GM19397 (cell line): ENCODE measurements around the gene MIPOL1.
"Not testable (repeated sequence)": the region's sequence is repeated elsewhere in the genome, so short reads cannot be mapped to it uniquely, and the experiment has no call there.

Experiments
- ATAC-seq: cut with Tn5 transposase; IDR thresholded peaks from one replicate; pipeline ENCODE4 v1.9.1; 2021; ENCODE audit warnings: mild to moderate bottlenecking, moderate library complexity; ENCODE audit not compliant: unreplicated experiment

The MIPOL1 gene

DNA sequence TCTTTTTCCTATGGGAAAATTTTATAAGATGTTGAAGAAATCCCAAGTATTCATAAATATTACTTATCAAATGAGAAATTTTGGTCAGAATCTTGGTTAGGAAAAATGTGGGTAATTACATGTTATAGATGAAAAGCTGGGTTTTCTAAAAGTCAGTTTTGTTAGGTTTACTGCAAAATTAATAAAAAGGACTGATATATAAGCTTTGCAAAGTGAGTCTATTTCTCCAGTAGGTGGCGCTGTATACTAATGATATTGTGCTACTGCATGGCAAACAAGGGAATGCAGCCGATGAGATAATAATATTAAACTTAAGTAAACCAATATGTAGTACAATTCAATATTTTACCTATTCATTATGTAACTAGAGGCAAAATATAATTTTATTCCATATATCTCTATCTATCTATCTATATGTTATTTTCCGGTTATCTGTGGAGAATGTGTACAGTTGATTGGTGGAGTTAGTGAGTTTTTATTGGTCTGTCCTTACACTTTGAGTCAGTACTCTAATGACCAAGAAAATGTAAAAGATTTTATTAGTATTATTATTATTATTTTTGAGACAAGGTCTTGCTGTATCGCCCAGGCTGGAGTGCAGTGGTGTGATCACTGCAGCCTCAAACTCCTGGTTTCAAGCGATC is 32.9 kb downstream of the MIPOL1 start:
- no peak for ATAC-seq

DNA sequence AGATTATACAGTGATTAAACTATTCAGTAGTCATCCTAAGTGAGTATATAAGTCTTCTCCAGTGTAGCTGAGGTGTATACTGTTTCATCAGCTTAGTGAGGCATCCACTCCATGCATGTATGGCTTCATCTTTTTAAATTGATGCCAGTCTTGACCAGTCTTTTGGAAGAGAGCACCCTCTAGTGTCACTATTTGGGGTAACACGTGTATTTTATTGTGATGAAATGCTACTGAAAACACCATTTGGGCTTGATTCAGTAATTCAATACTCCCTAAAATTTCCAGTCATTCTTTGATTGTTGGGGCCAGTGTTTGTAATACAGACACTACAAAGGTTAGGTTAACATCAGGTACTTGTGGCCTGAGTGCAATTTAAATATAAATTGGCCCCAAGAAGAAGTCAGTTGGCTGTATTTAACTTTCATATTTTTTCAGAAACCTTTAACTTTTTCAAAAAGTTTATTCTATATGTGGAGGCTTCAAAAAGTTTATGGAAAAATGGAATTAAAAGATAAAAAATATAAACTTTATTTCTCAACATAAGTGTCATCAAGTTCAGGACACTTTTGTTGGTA is 35.3 kb downstream of the MIPOL1 start:
- ATAC-seq: no peak

DNA sequence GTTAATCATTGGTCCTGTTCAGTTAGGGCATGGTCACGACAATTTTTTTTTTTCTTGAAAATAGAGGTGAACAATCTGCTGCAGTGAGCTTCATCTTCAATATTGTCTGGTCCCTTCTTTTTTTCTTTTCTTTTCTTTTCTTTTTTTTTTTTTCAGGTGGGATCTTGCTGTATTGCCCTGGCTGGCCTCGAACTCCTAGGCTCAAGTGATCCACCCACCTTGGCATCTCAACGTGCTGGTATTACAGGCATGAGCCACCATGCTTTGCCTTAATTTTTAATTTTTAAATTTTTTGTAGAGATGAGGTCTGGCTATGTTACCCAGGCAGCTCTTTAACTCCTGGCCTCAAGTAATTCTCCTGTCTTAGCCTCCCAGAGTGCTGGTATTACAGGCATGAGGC is 36.5 kb downstream of the MIPOL1 start:
- ATAC-seq: no peak

DNA sequence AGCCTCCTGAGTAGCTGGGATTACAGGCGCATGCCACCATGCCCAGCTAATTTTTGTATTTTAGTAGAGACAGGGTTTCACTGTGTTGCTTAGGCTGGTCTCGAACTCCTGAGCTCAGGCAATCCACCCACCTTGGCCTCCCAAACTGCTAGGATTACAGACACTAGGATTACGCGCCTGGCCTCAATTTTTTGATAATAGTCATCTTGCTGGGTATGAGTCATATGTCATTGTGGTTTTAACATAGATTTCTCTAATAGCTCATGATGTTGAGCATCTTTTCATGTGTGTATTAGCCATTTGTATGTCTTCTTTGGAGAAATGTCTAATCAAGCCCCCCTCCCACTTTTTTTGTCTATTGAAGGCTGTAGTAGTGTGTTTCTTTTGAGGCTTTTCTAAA is 38.3 kb downstream of the MIPOL1 start:
- ATAC-seq: not testable (repeated sequence)

DNA sequence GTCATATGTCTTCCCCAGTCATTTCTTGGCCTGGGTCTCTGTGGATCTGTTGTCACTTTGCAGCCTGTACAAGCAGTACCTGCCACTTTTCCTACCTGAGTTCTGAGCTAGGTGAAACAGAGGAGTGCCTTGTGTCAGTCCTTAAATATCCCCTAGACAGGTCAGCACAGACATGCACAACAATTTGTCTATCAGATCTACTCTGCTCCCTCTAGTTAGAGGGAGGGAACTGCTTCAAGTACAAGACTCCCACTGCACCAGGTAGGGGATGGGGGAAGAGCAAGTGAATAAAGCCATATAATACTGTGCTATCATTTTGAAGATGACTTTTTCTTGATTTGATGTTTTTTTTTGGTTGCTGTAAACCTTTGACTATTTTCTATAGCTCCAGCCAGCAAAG is 39.4 kb downstream of the MIPOL1 start:
- no peak for ATAC-seq

DNA sequence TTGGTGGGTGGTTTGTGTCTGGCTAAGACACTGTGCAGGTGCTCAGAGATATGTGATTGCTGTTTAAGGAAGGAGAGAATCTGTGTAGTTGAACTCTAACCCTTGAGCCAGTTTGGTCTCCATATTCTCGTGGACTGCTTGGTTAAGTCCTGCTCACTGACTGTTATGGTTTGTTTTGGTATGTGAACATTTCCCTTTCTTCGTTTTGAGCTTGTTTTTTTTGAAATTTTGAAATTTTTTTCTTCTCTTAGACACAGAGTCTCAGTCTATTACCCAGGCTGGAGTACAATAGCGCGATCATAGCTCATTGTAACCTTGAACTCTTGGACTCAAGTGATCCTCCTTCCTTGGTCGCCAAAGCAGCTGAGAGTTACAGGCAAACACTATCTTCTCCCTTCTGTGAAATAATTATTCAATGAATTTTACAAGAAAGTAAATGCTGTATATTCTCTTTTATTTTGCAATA is 40.0 kb downstream of the MIPOL1 start:
- ATAC-seq: no peak

DNA sequence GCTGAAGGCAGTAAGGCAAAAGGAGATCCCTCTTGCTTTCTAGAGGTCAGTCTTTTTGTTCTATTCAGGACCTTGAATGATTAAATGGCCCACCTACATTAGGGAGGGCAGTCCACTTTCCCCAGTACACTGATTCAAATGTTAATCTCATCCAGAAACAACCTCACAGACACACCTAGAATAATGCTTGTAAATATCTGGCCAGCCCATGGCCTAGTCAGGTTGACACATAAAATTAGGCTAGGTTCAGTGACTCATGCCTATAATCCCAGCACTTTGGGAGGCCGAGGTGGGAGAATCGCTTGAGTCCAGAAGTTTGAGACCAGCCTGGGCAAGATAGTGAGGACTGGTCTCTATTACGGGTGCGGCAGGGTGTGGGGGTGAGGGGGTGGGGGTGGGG is 43.5 kb downstream of the MIPOL1 start:
- no peak for ATAC-seq

DNA sequence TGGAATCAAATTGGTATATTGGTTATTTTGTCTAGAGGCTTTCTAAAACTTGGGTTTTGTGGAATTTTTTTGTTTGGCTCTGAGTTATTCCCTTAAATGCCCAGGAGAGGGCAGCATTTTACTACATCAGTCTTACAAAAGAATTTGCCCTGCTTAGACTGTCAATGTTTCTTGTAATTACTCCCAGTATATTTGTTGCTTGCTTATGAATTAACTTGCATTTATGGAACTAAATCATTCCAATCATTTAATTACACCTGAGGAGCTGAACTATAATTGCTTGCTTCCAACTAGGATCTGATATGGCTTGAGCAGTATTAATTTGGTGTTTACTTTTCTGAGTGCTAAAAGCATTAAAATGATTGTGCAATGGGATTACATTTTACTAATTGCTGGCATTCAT is 48.7 kb downstream of the MIPOL1 start:
- ATAC-seq: no peak

DNA sequence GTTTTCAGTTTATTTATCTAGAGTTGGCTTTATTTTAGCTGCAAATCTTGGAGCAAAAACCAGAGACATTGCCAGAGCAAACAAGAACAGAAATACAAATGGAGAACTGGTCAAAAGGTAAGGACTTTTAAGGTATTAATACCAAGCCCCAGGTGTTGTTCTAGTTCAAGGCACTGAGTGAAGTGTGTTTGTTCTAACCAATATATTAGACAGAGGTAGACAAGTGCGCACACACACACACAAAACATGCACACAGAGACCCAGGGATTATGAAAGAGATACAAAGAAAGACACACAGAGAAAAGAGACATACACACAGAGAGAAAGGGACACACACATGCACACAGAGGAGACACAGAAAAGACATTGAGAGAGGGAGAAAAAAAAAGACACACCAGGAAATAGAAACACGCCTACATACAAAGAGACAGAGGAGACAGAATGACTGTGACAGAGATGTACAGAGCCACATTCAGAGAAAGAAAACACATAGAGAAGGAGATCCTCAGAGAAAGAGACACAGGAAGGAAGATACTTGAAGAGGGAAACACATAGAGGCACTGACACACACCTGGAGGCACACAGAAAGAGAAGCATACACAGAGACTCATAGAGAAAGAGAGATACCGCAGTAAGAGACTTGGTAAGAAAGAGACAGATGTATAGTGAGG is 50.2 kb downstream of the MIPOL1 start:
- no peak for ATAC-seq

DNA sequence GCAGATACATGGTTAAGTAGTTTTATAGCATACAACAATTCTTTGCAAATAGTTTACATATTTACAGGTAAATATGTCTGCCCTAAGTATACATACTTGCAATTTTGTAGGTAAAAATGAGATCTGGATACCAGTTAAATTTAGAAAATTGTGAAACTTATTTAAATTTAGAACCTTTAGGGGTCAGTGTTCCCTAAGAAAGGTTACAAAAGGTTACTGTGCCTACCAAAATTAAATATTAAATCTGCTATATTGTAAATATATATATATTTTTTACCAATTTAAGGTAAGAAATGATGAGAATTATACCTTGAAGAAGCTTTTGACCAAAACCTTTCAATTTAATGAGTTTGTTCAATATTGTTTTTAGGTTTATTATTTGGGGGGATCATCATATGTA is 54.0 kb downstream of the MIPOL1 start:
- ATAC-seq: no peak

DNA sequence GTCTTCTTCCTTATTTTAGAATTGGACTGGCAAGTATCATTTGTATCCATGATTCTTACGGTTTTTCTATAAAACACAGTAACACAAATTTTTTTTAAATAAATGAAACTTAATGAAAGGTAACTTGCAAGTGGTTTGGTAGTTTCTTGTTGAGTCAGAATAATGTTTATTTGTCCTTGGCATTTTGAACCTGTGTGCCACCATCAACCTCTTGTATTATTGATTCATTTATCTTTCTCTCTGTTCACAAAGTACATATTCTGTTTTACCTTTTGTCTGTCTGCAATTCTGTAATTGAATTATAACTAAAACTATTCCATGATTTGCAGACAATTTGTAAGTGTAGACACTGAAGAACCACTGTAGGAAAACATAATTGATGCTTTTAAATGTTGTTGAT is 54.7 kb downstream of the MIPOL1 start:
- ATAC-seq: no peak

DNA sequence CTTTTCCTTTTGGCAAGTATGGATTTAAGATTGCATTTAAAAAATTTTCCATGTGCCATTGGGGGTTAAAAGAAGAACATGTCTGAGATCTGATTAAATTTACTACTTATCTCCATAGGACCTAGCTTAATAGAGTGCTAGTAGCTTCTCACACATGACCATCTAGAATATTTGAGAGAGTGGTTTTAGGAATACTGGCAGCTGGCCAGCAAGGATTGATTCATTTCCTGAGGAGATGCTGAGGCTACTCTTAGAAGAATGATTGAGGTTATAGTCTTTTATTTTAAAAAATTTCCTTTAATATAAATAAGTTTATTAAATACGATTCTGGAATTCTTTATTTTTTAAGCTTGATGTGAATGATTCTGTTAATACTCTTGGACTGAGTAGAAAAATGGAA is 56.2 kb downstream of the MIPOL1 start:
- ATAC-seq: no peak

DNA sequence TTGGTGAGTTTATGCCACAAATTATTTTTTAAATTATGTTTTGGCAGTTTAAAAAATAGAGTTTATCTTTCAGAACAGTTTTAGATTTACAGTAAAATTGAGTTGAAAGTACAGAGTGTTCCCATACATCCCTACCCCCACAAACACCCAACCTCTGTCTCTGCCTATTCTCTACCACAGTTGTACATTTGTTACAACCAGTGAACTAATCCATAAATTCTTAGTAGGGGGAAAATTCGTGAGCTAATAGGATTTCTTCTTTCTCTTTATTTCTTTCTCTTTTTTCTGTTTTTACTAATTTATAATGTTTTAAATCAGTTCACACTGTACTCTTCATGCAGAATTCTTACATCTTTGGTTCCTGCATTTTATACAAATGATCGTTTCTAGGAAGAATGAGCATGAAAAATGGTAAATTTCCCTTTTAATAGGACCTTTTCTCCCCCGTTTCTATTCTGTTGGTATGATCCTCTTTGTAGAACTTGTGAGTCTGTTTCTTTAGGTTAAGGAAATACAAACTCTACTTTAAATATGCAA is 56.7 kb downstream of the MIPOL1 start:
- ATAC-seq: no peak

DNA sequence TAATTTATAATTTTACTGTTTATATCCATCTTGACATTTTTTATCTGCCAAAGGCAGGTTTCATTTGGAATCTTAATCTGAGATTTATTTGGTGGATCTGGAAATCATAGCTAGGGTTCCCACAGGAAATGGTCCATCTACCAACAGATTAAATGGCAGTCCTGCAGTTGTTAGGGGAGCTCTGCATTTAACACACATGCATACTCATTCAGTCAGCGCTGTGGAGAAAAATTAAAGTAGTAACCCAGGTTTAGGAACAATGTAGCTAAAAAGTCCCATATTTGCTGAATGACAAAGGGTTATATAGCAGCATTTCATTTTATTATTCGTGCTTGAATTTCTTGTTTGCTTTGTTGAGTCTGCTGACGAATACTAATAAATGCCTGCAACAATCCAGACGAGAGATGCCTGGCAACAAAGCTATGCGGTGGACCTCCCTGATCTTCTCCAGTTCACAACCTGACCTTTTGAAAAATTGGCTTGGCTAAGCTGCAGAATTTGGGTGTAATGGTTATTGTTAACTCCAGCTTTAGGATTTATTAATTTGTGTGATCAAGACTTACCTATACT is 59.8 kb downstream of the MIPOL1 start:
- ATAC-seq: no peak

DNA sequence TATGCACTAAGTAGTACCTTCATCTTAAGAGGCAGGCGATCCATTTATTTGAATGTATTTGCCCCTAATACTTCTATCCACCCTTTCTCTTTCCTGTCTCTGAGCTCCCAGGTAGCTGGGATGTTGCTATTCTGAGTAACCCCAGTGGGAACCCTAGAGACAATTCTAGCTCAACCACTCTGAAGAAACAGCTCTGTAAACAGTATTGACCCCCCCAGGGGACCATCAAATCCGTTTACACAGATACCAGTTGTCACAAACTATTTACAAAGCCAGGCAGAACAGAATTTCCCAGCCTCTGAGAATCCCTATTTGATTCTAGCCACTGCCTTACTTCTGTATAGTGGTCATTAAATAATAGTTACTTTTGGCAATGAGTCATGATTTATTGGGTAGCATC is 64.9 kb downstream of the MIPOL1 start:
- ATAC-seq: no peak

DNA sequence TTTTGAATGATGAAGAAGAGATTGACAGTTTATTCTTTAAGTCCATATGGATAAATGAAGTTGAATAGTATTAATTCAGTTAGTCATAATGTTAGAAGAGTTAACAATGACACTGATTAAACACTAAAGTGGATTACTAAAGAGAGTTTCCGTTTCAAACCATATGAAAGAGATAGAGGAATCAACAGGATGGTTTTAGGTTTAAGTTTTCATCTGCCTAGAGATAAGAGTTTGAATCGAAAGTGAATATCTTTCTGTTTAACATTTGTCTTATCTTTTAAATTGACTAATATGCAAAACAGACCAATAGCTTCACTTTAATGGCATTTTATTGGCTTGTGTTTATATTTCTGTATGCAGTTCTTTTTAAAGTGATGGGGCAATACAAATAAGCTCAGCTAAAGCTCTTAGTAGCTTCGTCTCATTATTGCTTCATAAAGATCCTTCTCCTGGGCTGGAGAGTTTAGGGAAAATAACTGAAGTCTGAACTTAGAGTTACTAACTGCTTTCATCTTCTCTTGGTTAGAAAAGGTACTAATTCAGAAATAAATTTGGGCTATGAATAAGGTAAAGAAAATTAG is 66.0 kb downstream of the MIPOL1 start:
- ATAC-seq: no peak

DNA sequence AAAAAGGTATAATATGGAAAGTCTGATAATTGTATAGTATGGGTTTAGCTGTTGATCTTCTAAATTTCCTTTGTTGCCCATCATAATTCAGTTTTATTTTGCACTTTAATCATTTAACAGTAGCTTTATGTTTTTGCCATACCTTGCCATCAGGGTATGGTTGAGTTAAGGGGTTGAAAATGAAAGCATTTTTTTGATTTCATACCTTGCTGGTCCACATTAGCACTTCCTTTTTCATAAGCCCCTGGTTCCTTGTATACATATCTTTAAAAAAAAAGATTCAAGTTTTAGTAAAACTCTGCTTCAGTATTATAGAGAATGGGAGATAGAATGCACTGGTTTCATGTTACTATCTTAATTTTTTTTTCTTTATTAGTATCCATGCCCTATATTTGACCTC is 71.1 kb downstream of the MIPOL1 start:
- ATAC-seq: no peak

DNA sequence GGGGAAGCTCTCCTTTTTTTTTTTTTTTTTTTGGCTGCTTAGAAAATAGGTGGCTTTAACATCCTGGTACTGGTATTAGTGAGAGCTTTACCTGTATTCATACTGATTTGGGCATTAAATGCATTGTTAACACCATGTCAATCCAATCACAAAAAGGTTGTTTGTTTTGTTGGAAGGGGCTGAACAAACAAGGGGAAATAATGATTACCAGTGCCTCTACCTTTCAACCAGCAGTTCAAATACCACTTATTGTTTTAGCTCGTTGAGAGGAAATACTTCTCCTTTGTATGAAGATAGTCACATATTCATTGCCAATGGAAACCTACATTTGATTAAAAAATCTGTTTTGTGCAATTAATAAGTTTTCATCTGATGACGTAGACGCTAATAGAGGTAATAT is 72.9 kb downstream of the MIPOL1 start:
- ATAC-seq: no peak

DNA sequence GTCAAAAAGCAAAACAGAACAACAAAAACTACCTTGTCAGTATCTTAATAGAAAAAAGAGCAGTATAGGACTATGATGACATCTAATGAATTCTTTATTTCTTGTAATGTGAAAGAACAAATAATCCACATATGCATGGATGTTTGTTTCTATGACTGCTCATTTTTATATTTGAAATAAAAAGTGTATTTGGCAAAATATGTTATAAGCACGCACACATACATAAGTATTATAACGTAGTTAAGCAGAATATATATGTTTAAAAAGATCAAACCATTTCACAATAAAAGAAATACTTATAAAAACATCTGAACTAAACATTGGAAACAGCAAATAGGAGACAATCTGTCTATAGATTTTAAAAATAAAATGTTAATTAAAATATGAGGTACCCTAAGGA is 74.8 kb downstream of the MIPOL1 start:
- ATAC-seq: no peak

DNA sequence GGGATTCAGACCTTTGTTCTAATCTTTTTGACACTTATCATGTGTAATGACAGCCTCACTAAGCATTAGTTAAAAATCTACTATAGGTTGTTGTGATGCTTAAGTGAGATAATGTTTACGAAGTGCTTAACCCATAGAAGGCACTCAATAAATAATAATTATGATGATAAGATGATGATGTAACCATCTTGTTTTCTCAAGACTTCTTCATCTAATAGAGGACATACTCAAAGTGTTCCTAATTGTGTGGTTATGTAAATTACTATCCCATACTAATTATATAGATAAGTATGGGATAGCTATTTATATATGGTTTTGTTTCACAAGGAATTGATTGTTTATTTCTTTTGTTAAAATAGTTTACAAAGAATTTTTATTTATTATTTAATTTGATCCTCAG is 76.9 kb downstream of the MIPOL1 start:
- no peak for ATAC-seq

DNA sequence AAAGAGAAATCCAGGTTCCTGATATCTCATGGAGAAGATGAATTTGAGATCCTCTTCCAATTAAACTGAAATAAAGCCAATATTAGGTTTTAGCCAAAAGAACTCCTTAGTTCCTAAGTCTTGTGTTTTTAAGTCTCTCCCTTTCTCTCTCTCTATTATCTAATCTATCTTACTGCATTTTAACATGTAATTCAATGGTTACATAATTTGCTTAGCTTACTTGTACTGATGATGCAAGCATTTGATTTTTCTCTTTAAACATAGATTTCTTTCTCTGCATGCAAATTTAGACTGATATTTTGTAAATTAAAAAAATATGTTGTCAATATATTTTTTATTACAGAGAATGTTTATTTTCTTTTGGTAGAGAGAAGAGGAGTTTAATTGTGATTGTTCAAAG is 78.2 kb downstream of the MIPOL1 start:
- ATAC-seq: no peak
